GM18526 (cell line): Measurements from ENCODE around the gene NECTIN1.

ENCODE experiments used
- POLR2A ChIP-seq: IDR thresholded peaks from 3 replicates; pipeline ENCODE4 v1.6.1; 2011; ENCODE audit not compliant: insufficient read length; ENCODE audit errors: extremely low read depth

The NECTIN1 gene

GRCh38 chr11:119684361-119685110 is 44.5 kb downstream of the NECTIN1 start:
- TF ChIP-seq POLR2A: no peak

- TF ChIP-seq POLR2A: no peak
These were observed 45.2 kb downstream of the NECTIN1 start for GRCh38 chr11:119683783-119684182.

- no peak for TF ChIP-seq POLR2A
These were observed 47.6 kb downstream of the NECTIN1 start for GRCh38 chr11:119681361-119681910.

GRCh38 chr11:119680541-119681360 is 48.2 kb downstream of the NECTIN1 start:
- TF ChIP-seq POLR2A: no peak

- no peak for TF ChIP-seq POLR2A
These were observed 49.7 kb downstream of the NECTIN1 start for GRCh38 chr11:119679346-119679745.

- no peak for TF ChIP-seq POLR2A
These were observed 50.6 kb downstream of the NECTIN1 start for GRCh38 chr11:119678351-119678750.

GRCh38 chr11:119677840-119678239 is 51.2 kb downstream of the NECTIN1 start:
- no peak for TF ChIP-seq POLR2A

GRCh38 chr11:119676461-119677020 is 52.5 kb downstream of the NECTIN1 start:
- TF ChIP-seq POLR2A: no peak

- peak; percentile 36 for TF ChIP-seq POLR2A
These were observed 55.2 kb downstream of the NECTIN1 start for GRCh38 chr11:119673759-119674336.

GRCh38 chr11:119673052-119673758 is 55.8 kb downstream of the NECTIN1 start:
- TF ChIP-seq POLR2A: no peak

GRCh38 chr11:119672597-119672996 is 56.4 kb downstream of the NECTIN1 start:
- TF ChIP-seq POLR2A: no peak

- TF ChIP-seq POLR2A: no peak
These were observed 57.4 kb downstream of the NECTIN1 start for GRCh38 chr11:119671561-119672015.

GRCh38 chr11:119671051-119671450 is 57.9 kb downstream of the NECTIN1 start:
- no peak for TF ChIP-seq POLR2A

GRCh38 chr11:119669487-119669886 is 59.5 kb downstream of the NECTIN1 start:
- TF ChIP-seq POLR2A: no peak

- TF ChIP-seq POLR2A: no peak
These were observed 60.3 kb downstream of the NECTIN1 start for GRCh38 chr11:119668676-119669075.

GRCh38 chr11:119666463-119667131 is 62.4 kb downstream of the NECTIN1 start:
- no peak for TF ChIP-seq POLR2A
